Spinal cord (tissue), 10 donors: ENCODE data around the gene INPPL1. TPM values are rescaled to one million over a fixed set of nuclear protein-coding genes. Genes with fewer than 3 reads are reported as not detected.
A peak's percentile ranks its signal among the peaks of the same experiment; 100 is the strongest.

Experiments used
- DNase-seq, 6 donors: peaks; one replicate each; pipeline versions ENCODE4 v3.0.0 to v3.0.0-alpha.2; 2013 to 2015; ENCODE audit warnings: low spot score in 6 of 6, low read depth in 4 of 6
- H3K27ac ChIP-seq: one replicate; pipeline ENCODE4 v1.5.1; 2013; ENCODE audit warnings: low read depth, low read length, control low read depth
- H3K27me3 ChIP-seq: one replicate; pipeline ENCODE4 v1.6.1; 2013; ENCODE audit warnings: low read length; ENCODE audit not compliant: control insufficient read depth, insufficient read depth
- H3K36me3 ChIP-seq: one replicate; pipeline ENCODE4 v1.6.1; 2013; ENCODE audit warnings: low read length; ENCODE audit not compliant: control insufficient read depth, insufficient read depth
- H3K4me1 ChIP-seq: one replicate; pipeline ENCODE4 v1.6.1; 2013; ENCODE audit warnings: low read length; ENCODE audit not compliant: control insufficient read depth, insufficient read depth
- H3K4me3 ChIP-seq: one replicate; pipeline ENCODE4 v1.5.1; 2013; ENCODE audit warnings: low read depth, low read length, control low read depth
- H3K9me3 ChIP-seq: one replicate; pipeline ENCODE4 v1.6.1; 2013; ENCODE audit warnings: low read length; ENCODE audit not compliant: control insufficient read depth, insufficient read depth
- WGBS: methylation state at CpG from one replicate; pipeline ENCODE4 v1.1.5; 2013; ENCODE audit warnings: missing lambda C conversion rate; ENCODE audit not compliant: insufficient coverage; 5-methylcytosine and 5-hydroxymethylcytosine counted together
- polyA plus RNA-seq, 2 donors: library from polyadenylated mRNA; unstranded; fragments of 120-200 nt; gene quantifications; one replicate each; pipeline ENCODE4 v1.2.1, GENCODE V29; 2013; ENCODE audit not compliant: insufficient read length in 2 of 2
- total RNA-seq, 2 donors: library from RNA; depleted of rRNA in 1 of 2; stranded (reverse); fragments of 120-200 nt in 1 of 2; fragments of >200 nt in 1 of 2; gene quantifications; one replicate each; pipeline versions ENCODE4 v1.2.3 to v1.2.4, GENCODE V29; 2013 to 2014
- donor health status: healthy.

Gene INPPL1
- total and polyA plus RNA-seq, 4 donors: 34.1 to 147 (median 112) TPM

DNA sequence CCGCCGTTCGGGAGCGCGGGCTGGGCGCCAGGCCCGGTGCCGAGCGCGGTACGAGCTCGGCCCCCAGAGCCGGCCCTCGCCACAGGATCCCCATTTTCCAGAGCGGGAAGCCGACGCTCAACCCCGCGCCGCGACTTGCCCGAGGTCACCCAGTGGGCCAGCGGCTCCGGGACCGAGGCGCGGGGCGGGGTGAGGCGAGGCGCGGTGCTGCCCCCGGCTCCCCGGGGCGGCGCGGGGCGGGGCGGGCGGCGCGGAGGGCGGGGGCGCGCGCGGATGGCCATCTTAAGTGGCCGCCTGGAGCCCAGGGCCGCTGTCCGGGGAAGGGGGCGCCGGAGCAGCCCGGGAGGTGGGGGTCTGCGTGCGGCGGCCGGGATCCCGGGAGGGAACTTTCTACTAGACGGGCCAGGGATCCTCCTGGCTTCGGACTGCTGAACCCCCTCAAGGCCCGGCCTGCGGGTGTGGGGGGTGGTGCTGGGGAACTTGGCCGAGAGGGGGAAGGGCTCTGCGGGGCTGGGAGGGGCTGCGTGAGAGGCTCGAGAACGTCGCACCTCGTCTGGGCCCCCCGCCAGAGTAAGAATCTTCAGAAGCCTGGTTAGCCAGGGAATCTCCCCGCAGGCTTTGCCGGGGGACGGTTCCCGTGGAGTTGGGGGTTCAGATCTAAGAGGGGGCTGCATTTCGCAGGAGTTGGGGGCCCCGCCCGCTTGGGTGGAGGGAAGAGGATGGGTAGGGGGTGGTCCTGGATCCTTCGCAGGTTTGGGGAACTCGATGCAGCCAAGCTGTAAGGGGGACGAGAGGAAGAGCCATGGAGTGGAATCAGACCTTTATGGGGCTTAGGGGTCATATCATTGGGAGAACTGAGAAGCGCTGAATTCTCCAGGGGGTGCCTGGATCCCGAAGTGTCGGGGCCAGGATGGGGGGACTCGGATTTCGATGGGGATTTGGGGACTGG is 678 bp upstream of the INPPL1 start:
- peaks cover 3% of the 10 kb centered on the region for H3K27me3 ChIP-seq
- WGBS: 0% methylated on average over 84 of the region's 84 CpGs
- peak in 3 of 6 donors; percentile 55 to 85 (median 60) for DNase-seq
- no peaks in the 10 kb centered on the region for H3K9me3 ChIP-seq
- peak overlapping the region; percentile 88 for H3K4me3 ChIP-seq
- peaks cover 18% of the 10 kb centered on the region for H3K36me3 ChIP-seq
- H3K4me1 ChIP-seq: peaks cover 57% of the 10 kb centered on the region
- peak overlapping the region; percentile 95 for H3K27ac ChIP-seq

DNA sequence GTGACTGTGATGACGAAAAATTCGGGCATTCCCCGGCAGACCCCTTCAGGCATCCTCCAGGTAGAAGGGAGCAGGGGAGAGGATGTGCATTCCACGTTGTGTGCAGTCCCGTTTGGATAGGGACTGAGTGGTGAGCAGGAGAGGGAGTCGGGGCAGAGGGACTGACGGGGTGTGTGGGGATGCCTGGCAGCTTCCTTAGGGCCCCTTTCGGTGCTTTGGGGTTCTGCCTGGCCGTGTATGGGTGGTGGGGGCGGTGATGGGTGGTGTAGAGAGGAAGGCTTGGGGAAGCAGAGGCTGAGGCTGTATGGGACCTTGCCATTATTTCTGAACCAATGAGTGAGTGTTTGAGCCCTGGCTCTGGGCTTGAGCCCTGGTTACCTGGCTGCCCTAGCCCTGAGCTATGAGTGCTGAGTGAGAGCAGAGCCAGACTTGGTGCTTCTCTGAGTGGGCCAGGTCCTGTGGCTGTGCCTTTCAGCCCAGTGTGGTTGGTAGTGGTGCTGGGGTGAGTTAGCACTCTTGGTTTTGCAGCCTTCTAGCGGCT is 914 bp downstream of the INPPL1 start:
- Histone ChIP-seq H3K4me3 (peak overlapping the region; percentile 56), H3K36me3 (peaks cover 34% of the 10 kb centered on the region), H3K9me3 (no peaks in the 10 kb centered on the region), H3K27me3 (peaks cover 3% of the 10 kb centered on the region), H3K27ac (peak overlapping the region; percentile 57), H3K4me1 (peaks cover 57% of the 10 kb centered on the region)
- WGBS: 14% methylated on average over 10 of the region's 11 CpGs
- no peak for DNase-seq

DNA sequence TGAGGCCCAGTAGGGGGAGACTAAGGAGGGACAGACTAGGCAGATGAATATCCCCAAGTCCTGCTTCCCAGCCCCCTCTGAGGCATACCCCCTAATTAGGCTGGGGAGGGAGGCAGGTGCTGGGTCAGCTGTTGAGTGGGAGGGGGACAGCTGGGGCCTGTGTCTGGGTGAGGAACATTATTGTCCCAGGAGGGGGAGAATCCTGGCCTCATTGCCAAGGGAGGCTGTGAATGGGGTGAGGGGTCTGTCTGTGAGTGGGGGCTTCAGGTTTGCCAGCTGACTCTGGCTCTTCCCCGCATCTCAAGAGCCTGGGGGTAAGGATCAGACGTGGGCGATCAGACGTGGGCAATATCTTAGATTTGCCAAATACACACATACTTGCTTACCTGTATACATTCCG is 2.1 kb downstream of the INPPL1 start:
- H3K27ac ChIP-seq: no peak overlapping the region
- peaks cover 57% of the 10 kb centered on the region for H3K4me1 ChIP-seq
- WGBS: 72% methylated on average over 4 of the region's 5 CpGs
- no peak overlapping the region for H3K4me3 ChIP-seq
- peak in 2 of 6 donors; percentile 23 to 36 for DNase-seq
- H3K36me3 ChIP-seq: peaks cover 46% of the 10 kb centered on the region
- H3K27me3 ChIP-seq: peaks cover 3% of the 10 kb centered on the region
- no peaks in the 10 kb centered on the region for H3K9me3 ChIP-seq

DNA sequence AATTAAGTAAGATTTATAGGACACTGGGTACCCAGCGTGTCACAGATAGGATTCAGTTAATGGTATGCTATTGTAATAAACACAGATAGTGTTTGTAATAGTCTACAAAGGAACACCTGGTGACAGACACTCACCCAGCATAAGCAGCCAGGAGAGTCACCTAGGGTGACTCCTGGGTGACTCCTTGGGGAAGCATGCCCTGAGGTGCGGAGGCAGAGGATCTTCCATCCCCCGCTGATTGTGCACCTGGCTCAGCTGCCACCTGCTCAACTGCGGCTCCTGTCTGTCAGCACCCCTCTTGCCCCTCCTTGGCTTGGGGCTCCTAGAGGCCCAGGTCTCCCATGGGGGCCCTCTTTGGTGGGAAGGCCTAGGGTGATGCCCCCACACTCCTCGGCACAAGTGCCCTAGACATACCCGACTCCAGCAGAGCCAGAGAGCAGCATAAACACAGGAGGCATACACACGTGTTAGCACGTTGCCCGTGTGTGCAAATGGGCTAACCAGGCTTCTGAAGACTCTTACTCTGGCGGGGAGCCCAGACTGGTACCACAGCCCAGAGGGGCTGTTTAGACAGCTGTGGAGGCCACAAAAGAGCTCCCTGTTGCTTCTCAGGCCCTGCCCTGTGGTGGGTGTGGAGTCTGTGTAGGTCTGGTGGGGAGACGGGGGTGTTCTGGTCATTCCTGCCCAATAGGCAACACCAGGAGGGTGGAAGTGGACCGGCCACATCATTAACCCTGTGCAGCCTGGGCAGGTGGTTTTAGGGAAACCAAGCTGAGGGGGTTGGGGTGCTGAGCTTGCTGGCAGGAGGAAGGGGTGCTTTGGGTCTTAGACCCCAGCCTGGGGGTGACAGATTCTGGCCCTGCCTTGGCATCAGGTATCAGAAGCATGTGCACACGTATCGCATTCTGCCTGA is 3.0 kb downstream of the INPPL1 start:
- WGBS: 51% methylated on average over 14 of the region's 14 CpGs
- Histone ChIP-seq H3K27me3 (peaks cover 3% of the 10 kb centered on the region), H3K27ac (peak overlapping the region; percentile 1), H3K4me1 (peaks cover 50% of the 10 kb centered on the region), H3K4me3 (no peak overlapping the region), H3K36me3 (peaks cover 54% of the 10 kb centered on the region), H3K9me3 (no peaks in the 10 kb centered on the region)
- DNase-seq: peak in 3 of 6 donors; percentile 30 to 77 (median 74)

DNA sequence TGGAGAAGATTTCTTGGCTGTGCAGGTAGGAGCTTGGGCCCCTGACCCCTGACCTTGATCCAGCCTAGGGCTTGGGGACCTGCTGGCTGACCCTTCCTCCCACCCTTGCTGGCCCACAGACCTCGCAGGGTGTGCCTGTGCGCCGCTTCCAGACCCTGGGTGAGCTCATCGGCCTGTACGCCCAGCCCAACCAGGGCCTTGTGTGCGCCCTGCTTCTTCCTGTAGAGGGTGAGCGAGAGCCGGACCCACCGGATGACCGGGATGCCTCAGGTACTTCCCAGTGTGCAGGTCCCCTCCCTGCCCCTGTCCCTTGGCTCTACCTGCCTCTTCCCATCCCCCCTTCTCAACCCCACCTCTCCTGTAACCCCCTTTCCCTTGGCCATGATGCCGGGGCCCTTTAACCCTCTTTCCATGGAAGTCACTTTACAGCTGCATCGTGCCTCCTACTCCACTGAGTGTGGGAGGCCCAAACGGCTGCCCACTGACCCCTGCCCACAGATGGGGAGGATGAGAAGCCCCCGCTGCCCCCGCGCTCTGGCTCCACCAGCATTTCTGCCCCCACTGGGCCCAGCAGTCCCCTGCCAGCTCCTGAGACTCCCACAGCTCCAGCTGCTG is 3.8 kb downstream of the INPPL1 start:
- Histone ChIP-seq H3K36me3 (peaks cover 62% of the 10 kb centered on the region), H3K27me3 (peaks cover 3% of the 10 kb centered on the region), H3K27ac (peak overlapping the region; percentile 1), H3K4me3 (no peak overlapping the region), H3K4me1 (peaks cover 43% of the 10 kb centered on the region), H3K9me3 (no peaks in the 10 kb centered on the region)
- DNase-seq: no peak
- 77% methylated on average over 16 of the region's 16 CpGs for WGBS

DNA sequence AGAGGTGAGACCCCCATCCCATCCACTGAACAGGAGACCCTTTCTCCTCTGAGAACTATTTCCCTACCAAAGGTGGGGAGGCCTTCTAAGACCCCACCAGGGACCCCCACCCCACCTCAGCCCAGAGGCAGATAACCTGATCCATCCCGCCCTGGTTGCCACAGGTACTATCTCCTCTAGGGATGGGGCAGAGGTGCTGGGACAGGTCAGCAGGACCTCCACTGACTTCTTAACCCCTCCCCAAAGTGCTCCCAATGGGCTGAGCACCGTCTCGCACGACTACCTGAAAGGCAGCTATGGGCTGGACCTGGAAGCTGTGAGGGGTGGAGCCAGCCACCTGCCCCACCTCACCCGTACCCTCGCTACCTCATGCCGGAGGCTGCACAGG is 4.3 kb downstream of the INPPL1 start:
- 93% methylated on average over 7 of the region's 7 CpGs for WGBS

DNA sequence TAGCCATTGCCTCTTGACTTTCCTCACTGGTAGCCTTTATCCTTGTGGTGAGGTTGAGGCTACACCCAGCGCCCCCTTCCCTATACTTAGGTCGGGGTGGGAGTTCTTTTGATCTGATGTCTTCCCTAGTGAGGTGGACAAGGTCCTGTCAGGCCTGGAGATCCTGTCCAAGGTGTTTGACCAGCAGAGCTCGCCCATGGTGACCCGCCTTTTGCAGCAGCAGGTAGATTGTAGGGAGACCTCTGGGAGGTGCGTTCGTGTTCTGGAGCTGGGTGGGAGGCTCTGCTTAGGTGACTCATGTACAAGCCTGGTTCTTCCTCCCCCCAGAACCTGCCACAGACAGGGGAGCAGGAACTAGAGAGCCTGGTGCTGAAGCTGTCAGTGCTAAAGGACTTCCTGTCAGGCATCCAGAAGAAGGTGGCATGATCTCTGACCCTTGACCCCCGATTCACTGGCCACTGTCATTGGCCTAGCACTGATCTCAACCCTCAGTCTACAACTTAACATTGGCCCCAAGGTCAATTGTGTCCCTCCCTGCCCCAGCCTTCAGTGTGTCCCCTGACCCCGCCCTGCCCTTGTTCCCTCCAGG is 4.9 kb downstream of the INPPL1 start:
- H3K9me3 ChIP-seq: no peaks in the 10 kb centered on the region
- H3K27me3 ChIP-seq: peaks cover 3% of the 10 kb centered on the region
- no peak for DNase-seq
- peaks cover 73% of the 10 kb centered on the region for H3K36me3 ChIP-seq
- WGBS: 95% methylated on average over 6 of the region's 8 CpGs
- H3K4me3 ChIP-seq: no peak overlapping the region
- H3K27ac ChIP-seq: no peak overlapping the region
- H3K4me1 ChIP-seq: peaks cover 36% of the 10 kb centered on the region

More for the DNA sequence above, 4.3 kb downstream of the INPPL1 start:
- Histone ChIP-seq H3K27ac (no peak overlapping the region), H3K27me3 (peaks cover 3% of the 10 kb centered on the region), H3K36me3 (peaks cover 67% of the 10 kb centered on the region), H3K4me3 (no peak overlapping the region), H3K9me3 (no peaks in the 10 kb centered on the region), H3K4me1 (peaks cover 42% of the 10 kb centered on the region)
- no peak for DNase-seq

DNA sequence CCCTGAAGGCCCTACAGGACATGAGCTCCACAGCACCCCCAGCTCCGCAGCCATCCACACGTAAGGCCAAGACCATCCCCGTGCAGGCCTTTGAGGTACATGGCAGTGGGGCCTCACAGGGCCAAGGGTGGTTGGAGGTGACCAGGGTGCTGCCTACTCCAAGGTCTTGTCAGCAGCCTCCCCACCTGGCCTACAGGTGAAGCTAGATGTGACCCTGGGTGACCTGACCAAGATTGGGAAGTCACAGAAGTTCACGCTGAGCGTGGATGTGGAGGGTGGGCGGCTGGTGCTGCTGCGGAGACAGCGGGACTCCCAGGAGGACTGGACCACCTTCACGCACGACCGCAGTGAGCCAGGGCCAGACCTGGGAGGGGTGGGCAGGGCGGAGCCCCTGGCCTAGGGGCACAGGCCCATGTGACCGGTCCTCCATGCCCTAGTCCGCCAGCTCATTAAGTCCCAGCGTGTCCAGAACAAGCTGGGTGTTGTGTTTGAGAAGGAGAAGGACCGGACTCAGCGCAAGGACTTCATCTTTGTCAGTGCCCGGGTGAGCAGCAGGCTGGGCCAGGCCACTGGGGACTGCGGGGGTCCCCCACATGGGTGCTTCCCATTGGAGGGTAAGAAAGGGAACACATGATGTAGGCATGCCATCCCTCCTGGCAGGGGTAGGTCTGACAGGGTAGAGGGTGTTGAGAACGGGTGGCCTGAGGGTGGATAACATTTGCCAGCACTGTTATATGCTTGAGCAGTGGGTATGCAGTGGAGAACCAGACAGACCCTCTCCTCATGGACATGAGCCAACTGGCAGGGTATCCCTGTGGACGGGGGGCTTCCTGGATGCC is 5.6 kb downstream of the INPPL1 start:
- 96% methylated on average over 20 of the region's 21 CpGs for whole genome bisulfite sequencing
- peaks cover 74% of the 10 kb centered on the region for H3K36me3 ChIP-seq
- DNase-seq: no peak
- H3K9me3 ChIP-seq: no peaks in the 10 kb centered on the region
- H3K4me3 ChIP-seq: no peak overlapping the region
- peaks cover 3% of the 10 kb centered on the region for H3K27me3 ChIP-seq
- H3K27ac ChIP-seq: no peak overlapping the region
- peaks cover 34% of the 10 kb centered on the region for H3K4me1 ChIP-seq
